PC-3 (cell line): ENCODE data around the gene XIRP1. TPM values are rescaled to one million over a fixed set of nuclear protein-coding genes. Genes with fewer than 3 reads are reported as not detected.

Experiments used
- ATAC-seq: fragments of 200-7000 bp; cut with Tn5 transposase; 2 replicates; pipeline ENCODE4 v1.9.1; 2020; ENCODE audit warnings: mild to moderate bottlenecking, moderate library complexity
- BruUV-seq: library from RNA; stranded (reverse); fragments of 400-500 nt; replicated peaks from 2 replicates; lab custom pipeline; 2021; lab: Mats Ljungman, UMichigan
- CTCF ChIA-PET: fragments of 300-600 bp; sonication (Branson Sonifier 250); formaldehyde crosslinking; loops from one replicate; lab custom pipeline; 2022; ENCODE audit warnings: antibody characterized with exemption; lab: Charles Lee
- POLR2A ChIA-PET: fragments of 300-600 bp; sonication (Branson Sonifier 250); formaldehyde crosslinking; loops from one replicate; lab custom pipeline; 2022; ENCODE audit warnings: antibody characterized with exemption; ENCODE audit not compliant: unreplicated experiment; lab: Charles Lee
- DNase-seq: peaks from one replicate; pipeline ENCODE4 v3.0.0-alpha.2; 2015
- H2AFZ ChIP-seq: fragments of 300-600 bp; sonication (generic); 2 replicates; pipeline ENCODE4 v1.6.0; 2016; ENCODE audit warnings: antibody characterized with exemption, low read length
- H3F3A ChIP-seq: fragments of 300-600 bp; sonication (generic); one replicate; pipeline ENCODE4 v1.6.0; 2017; ENCODE audit warnings: antibody characterized with exemption, low read length, control low read depth, mild to moderate bottlenecking; ENCODE audit not compliant: unreplicated experiment
- H3K27ac ChIP-seq: fragments of 300-600 bp; sonication (generic); 2 replicates; pipeline ENCODE4 v1.5.1; 2016; ENCODE audit warnings: mild to moderate bottlenecking, low read length
- H3K27me3 ChIP-seq: fragments of 300-600 bp; sonication (generic); 2 replicates; pipeline ENCODE4 v1.6.1; 2016; ENCODE audit warnings: low read length, mixed read lengths
- H3K36me3 ChIP-seq: fragments of 300-600 bp; sonication (generic); 2 replicates; pipeline ENCODE4 v1.6.1; 2016; ENCODE audit warnings: low read depth, mixed run types, low read length, mixed read lengths
- H3K4me1 ChIP-seq: fragments of 300-600 bp; sonication (generic); 2 replicates; pipeline ENCODE4 v1.5.1; 2016; ENCODE audit warnings: low read length; ENCODE audit not compliant: insufficient read depth
- H3K4me2 ChIP-seq: fragments of 300-600 bp; sonication (generic); 2 replicates; pipeline ENCODE4 v1.6.0; 2016; ENCODE audit warnings: low read length
- H3K4me3 ChIP-seq: fragments of 300-600 bp; sonication (generic); 2 replicates; pipeline ENCODE4 v1.5.1; 2016; ENCODE audit warnings: mild to moderate bottlenecking, low read length, mixed read lengths
- H3K79me2 ChIP-seq: fragments of 300-600 bp; sonication (generic); 2 replicates; pipeline ENCODE4 v1.6.1; 2017; ENCODE audit warnings: low read length, mixed read lengths
- H3K9ac ChIP-seq: fragments of 300-600 bp; sonication (generic); 2 replicates; pipeline ENCODE4 v1.6.0; 2016; ENCODE audit warnings: mild to moderate bottlenecking, low read length
- H3K9me2 ChIP-seq: fragments of 300-600 bp; sonication (generic); replicated peaks from 2 replicates; pipeline ENCODE4 v1.6.1; 2016; ENCODE audit warnings: mixed run types, low read length, mixed read lengths
- H3K9me3 ChIP-seq: fragments of 300-600 bp; sonication (generic); 2 replicates; pipeline ENCODE4 v1.6.1; 2016; ENCODE audit warnings: low read length, mixed read lengths
- H4K20me1 ChIP-seq: fragments of 300-600 bp; sonication (generic); 2 replicates; pipeline ENCODE4 v1.6.1; 2016; ENCODE audit warnings: low read length, mixed read lengths
- CTCF ChIP-seq: fragments of 300-600 bp; sonication (generic); conservative IDR thresholded peaks from 2 replicates; pipeline ENCODE4 v1.5.1; 2017; ENCODE audit warnings: antibody characterized with exemption, low read depth, mild to moderate bottlenecking, low read length
- EZH2 ChIP-seq: fragments of 300-600 bp; sonication (generic); IDR thresholded peaks from one replicate; pipeline ENCODE4 v1.6.1; 2017; ENCODE audit warnings: antibody characterized with exemption, mild to moderate bottlenecking, low read length; ENCODE audit not compliant: unreplicated experiment
- EZH2phosphoT487 ChIP-seq: fragments of 300-600 bp; sonication (generic); IDR thresholded peaks from 2 replicates; pipeline ENCODE4 v1.6.1; 2018; ENCODE audit warnings: mild to moderate bottlenecking, antibody characterized with exemption, low read length, borderline replicate concordance
- intact Hi-C: fragments of 100-400 bp; cut with micrococcal nuclease; formaldehyde crosslinking; loops from 2 replicates; pipeline ENCODE4 v1.9.0; 2023
- total RNA-seq: library from RNA; depleted of rRNA; stranded (reverse); fragments of >200 nt; gene quantifications from 2 replicates; pipeline ENCODE4 v1.2.3, GENCODE V29; 2014

XIRP1 gene
- total RNA-seq, 1 experiment from 2014 or later = not detected

- BruUV-seq = no TSS peak
- H3K36me3 ChIP-seq = peaks cover 51% of the 10 kb centered on the region
- H3K9ac ChIP-seq = no peak overlapping the region
- ChIA-PET POLR2A (no interaction called here), CTCF (no interaction called here)
- intact Hi-C loops = no loop called here
- H4K20me1 ChIP-seq = peaks cover 87% of the 10 kb centered on the region
- no peak overlapping the region for H3K4me3 ChIP-seq
- H3F3A ChIP-seq = no peaks in the 10 kb centered on the region
- no peak overlapping the region for H3K4me2 ChIP-seq
- no peak overlapping the region for H2AFZ ChIP-seq
- H3K9me3 ChIP-seq = no peaks in the 10 kb centered on the region
- peaks cover 74% of the 10 kb centered on the region for H3K4me1 ChIP-seq
- TF ChIP-seq EZH2 = no peak
- TF ChIP-seq CTCF = no peak
- no peak for TF ChIP-seq EZH2phosphoT487
- H3K27me3 ChIP-seq = no peaks in the 10 kb centered on the region
- ATAC-seq (no peak), DNase-seq (no peak)
- no peak overlapping the region for H3K27ac ChIP-seq
- no peaks in the 10 kb centered on the region for H3K9me2 ChIP-seq
- peaks cover 79% of the 10 kb centered on the region for H3K79me2 ChIP-seq
Measured at GRCh38 chr3:39144748-39145380, 47.5 kb downstream of the XIRP1 start.

- no peak for ATAC-seq
- peak; percentile 39 for DNase-seq
- TF ChIP-seq EZH2 (no peak), EZH2phosphoT487 (no peak), CTCF (no peak)
- H3K9me3 ChIP-seq = no peaks in the 10 kb centered on the region
- no peak overlapping the region for H3K9ac ChIP-seq
- no peaks in the 10 kb centered on the region for H3F3A ChIP-seq
- H3K9me2 ChIP-seq = no peaks in the 10 kb centered on the region
- peaks cover 68% of the 10 kb centered on the region for H3K4me1 ChIP-seq
- H3K4me3 ChIP-seq = no peak overlapping the region
- peaks cover 72% of the 10 kb centered on the region for H3K79me2 ChIP-seq
- peaks cover 80% of the 10 kb centered on the region for H4K20me1 ChIP-seq
- no peaks in the 10 kb centered on the region for H3K27me3 ChIP-seq
- BruUV-seq = no TSS peak
- no peak overlapping the region for H3K27ac ChIP-seq
- CTCF ChIA-PET = no interaction called here
- no peak overlapping the region for H3K4me2 ChIP-seq
- POLR2A ChIA-PET = no interaction called here
- intact Hi-C loops = no loop called here
- H3K36me3 ChIP-seq = peaks cover 51% of the 10 kb centered on the region
- H2AFZ ChIP-seq = no peak overlapping the region
Measured at GRCh38 chr3:39144095-39144747, 48.2 kb downstream of the XIRP1 start.
